SIG-M5 (cell line): ENCODE data around the gene KCNN3.

Experiments used
- DNase-seq: peaks from one replicate; lab custom pipeline; 2025; lab: John Stamatoyannopoulos, UW

The KCNN3 gene

GRCh38 chr1:154661110-154661509 lies 209.0 kb downstream of the KCNN3 start:
- DNase-seq, result no peak

- DNase-seq, result no peak
Observed at GRCh38 chr1:154659823-154660592, 210.1 kb downstream of the KCNN3 start.

- DNase-seq, result no peak
Observed at GRCh38 chr1:154657556-154657955, 212.5 kb downstream of the KCNN3 start.

GRCh38 chr1:154652893-154653292 lies 217.2 kb downstream of the KCNN3 start:
- DNase-seq, result no peak
